DMS53 treated with DMSO at 0.1 percent for 48 hours (cell line): ENCODE results near the gene SLITRK2.

ENCODE experiments used
- DNase-seq: peaks from one replicate; lab custom pipeline; 2025; ENCODE audit not compliant: unreplicated experiment; lab: John Stamatoyannopoulos, UW

SLITRK2 gene

DNA sequence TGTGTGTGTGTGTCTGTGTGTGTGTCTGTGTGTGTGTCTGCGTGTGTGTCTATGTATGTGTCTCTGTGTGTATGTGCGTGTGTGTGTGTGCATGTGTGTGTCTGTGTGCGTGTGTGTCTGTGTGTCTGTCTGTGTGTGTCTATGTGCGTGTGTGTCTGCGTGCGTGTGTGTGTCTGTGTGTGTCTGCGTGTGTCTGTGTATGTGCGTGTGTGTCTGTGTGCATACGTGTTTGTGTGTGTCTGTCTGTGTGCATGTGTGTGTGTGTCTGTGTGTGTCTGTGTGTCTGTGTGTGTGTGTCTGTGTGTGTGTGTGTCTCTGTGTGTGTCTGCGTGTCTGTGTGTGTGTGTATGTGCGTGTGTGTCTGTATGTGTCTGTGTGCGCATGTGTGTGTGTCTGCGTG, 35.6 kb downstream of the SLITRK2 start:
- DNase-seq = no peak

- DNase-seq = no peak
Observed at GRCh38 chrX:145856181-145856580, 38.6 kb downstream of the SLITRK2 start.

DNA sequence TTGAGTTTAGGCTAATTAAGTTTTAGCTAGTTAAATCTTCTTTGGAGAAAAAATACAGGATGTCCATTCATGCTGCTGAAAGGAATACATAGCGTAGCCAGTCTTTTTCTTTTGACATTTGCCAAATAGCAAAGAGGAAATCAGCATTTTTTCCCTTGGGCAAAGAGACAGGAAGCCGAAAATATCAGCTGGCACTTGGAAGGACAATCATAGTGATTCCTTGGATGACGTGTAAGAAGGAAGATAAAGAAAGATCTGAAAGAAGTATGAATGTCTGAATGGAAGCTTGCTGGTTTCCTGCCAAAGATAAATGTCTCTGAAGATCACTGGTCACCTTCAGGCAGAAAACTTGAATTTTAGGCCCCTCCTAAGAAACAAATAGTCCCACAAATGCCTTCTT, 44.2 kb downstream of the SLITRK2 start:
- no peak for DNase-seq

DNA sequence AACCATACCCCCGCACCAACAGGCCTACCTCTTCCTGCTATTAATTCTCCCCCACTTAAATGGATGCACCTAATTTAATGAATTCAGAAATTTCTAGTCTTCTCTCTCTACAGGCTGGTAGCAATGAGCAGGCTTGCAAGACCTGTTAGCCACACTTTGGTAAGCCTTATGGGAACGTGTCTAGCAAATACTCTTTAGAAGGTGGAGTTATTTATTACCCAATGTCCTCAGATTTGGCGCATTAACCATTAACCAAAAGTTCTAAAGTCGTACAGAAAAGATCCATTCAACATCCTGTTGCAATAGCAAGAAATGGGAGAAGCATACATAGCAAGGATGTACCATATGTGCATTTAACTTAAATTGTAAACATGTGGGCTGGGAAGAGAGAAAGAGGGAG, 47.5 kb downstream of the SLITRK2 start:
- DNase-seq = no peak
